Spleen (tissue), 7 donors: ENCODE data around the gene ITGAV.

ENCODE experiments used
- POLR2A ChIP-seq, 3 donors: fragments of 450-650 bp; IDR thresholded peaks; one replicate each; pipeline ENCODE4 v1.5.1; 2017; ENCODE audit warnings: antibody characterized with exemption in 3 of 3, mild to moderate bottlenecking in 1 of 3
- TF ChIP-seq, protein P1 (sequence below), 11 experiments: fragments of 200-600 bp in 7 of 11; fragments of 450-650 bp in 4 of 11; sonication (generic) in 4 of 11; IDR thresholded peaks in 8 of 11; conservative IDR thresholded peaks in 3 of 11; 1 replicate in 7 of 11; 2 replicates in 4 of 11; pipeline versions ENCODE4 v1.4.0 to v1.8.0; 2016 to 2021; ENCODE audit warnings: antibody characterized with exemption in 11 of 11, inconsistent platforms in 4 of 11, mild to moderate bottlenecking in 1 of 11
- donor health status: DM: no; HTN: no; CAD: no; lungs with moderate emphysema.
- donor health status: DM: no; HTN: no; CAD: no.
- donor health status: DM: no; HTN: no; CAD: no.

DNA sequence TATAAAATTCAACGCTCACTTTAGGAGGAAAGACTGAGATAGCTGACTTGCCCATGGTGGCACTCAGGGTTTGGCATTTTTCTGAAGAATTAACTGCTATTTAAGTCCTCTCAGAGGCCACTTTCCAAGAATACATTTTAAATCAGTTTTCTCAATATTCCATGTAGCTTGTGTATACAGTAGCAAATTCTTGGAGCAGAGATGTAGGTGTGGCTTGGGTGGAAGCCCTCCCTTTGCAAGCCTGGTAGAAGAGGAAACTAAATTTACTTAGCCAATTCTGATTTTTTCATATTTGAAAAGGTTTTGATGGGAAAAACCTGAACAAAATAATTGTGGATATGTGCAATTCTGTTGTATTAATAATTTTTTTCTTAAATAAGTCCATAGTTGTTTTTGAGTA is 14.0 kb upstream of the ITGAV start:
- no peak for TF ChIP-seq POLR2A (IDR thresholded peaks at IDR 0.05)
- TF ChIP-seq, protein P1, sequence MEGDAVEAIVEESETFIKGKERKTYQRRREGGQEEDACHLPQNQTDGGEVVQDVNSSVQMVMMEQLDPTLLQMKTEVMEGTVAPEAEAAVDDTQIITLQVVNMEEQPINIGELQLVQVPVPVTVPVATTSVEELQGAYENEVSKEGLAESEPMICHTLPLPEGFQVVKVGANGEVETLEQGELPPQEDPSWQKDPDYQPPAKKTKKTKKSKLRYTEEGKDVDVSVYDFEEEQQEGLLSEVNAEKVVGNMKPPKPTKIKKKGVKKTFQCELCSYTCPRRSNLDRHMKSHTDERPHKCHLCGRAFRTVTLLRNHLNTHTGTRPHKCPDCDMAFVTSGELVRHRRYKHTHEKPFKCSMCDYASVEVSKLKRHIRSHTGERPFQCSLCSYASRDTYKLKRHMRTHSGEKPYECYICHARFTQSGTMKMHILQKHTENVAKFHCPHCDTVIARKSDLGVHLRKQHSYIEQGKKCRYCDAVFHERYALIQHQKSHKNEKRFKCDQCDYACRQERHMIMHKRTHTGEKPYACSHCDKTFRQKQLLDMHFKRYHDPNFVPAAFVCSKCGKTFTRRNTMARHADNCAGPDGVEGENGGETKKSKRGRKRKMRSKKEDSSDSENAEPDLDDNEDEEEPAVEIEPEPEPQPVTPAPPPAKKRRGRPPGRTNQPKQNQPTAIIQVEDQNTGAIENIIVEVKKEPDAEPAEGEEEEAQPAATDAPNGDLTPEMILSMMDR (IDR thresholded peaks at IDR 0.05 in 8 of 11, conservative IDR thresholded peaks at IDR 0.05 in 3 of 11): no peak
